IMR-90 (cell line): ENCODE results near the gene ADAMTSL5. TPM values are rescaled to one million over a fixed set of nuclear protein-coding genes. Genes with fewer than 3 reads are reported as not detected.

Experiments used
- ATAC-seq: fragments of 200-7000 bp; cut with Tn5 transposase; 2 replicates; pipeline ENCODE4 v1.9.1; 2020; ENCODE audit warnings: low read depth, mild to moderate bottlenecking, moderate library complexity
- BruUV-seq: library from RNA; stranded (reverse); fragments of 400-500 nt; replicated peaks from 2 replicates; lab custom pipeline; 2021; lab: Mats Ljungman, UMichigan
- CTCF ChIA-PET: fragments of 300-600 bp; formaldehyde crosslinking; extraction: SDS; loops from one replicate; lab custom pipeline; 2021; ENCODE audit warnings: antibody characterized with exemption; lab: Yijun Ruan, JAX
- POLR2A ChIA-PET: fragments of 300-600 bp; sonication (Branson Sonifier 250); formaldehyde crosslinking; loops from one replicate; lab custom pipeline; 2022; ENCODE audit warnings: antibody characterized with exemption; ENCODE audit not compliant: unreplicated experiment; lab: Charles Lee
- DNase-seq: peaks from one replicate; pipeline ENCODE4 v3.0.0; 2013
- H2AFZ ChIP-seq: replicated peaks from 2 replicates; pipeline ENCODE3; 2013; ENCODE audit warnings: low read length, mild to moderate bottlenecking; ENCODE audit not compliant: poor library complexity
- H2AK5ac ChIP-seq: 2 replicates; pipeline ENCODE4 v1.6.1; 2013; ENCODE audit warnings: low read depth, low read length, inconsistent platforms
- H2AK9ac ChIP-seq: replicated peaks from 2 replicates; pipeline ENCODE3; 2013; ENCODE audit warnings: mild to moderate bottlenecking, low read depth, low read length, moderate library complexity; ENCODE audit not compliant: poor library complexity
- H2BK120ac ChIP-seq: 2 replicates; pipeline ENCODE4 v1.6.1; 2013; ENCODE audit warnings: low read depth, low read length, inconsistent platforms
- H2BK15ac ChIP-seq: 3 replicates; pipeline ENCODE4 v1.6.1; 2013; ENCODE audit warnings: low read depth, low read length, inconsistent platforms
- H2BK20ac ChIP-seq: 2 replicates; pipeline ENCODE4 v1.6.1; 2013; ENCODE audit warnings: low read depth, mild to moderate bottlenecking, inconsistent platforms, low read length, moderate library complexity
- H2BK5ac ChIP-seq: 2 replicates; pipeline ENCODE4 v1.6.1; 2013; ENCODE audit warnings: mild to moderate bottlenecking, low read depth, low read length, inconsistent platforms; ENCODE audit not compliant: poor library complexity, severe bottlenecking
- H3K14ac ChIP-seq: replicated peaks from 2 replicates; pipeline ENCODE4 v1.6.1; 2013; ENCODE audit warnings: low read depth, low read length, inconsistent platforms
- H3K18ac ChIP-seq: 2 replicates; pipeline ENCODE4 v1.6.1; 2013; ENCODE audit warnings: low read depth, low read length, control low read depth
- H3K23ac ChIP-seq: 2 replicates; pipeline ENCODE4 v1.6.1; 2013; ENCODE audit warnings: low read depth, low read length, inconsistent platforms
- H3K27ac ChIP-seq: 2 replicates; pipeline ENCODE4 v1.5.1; 2013; ENCODE audit warnings: mild to moderate bottlenecking, control low read depth, low read length; ENCODE audit not compliant: insufficient read depth
- H3K27me3 ChIP-seq: 2 replicates; pipeline ENCODE4 v1.6.1; 2013; ENCODE audit warnings: low read length; ENCODE audit not compliant: control insufficient read depth, insufficient read depth
- H3K36me3 ChIP-seq: 2 replicates; pipeline ENCODE4 v1.6.1; 2013; ENCODE audit warnings: low read length, mixed read lengths; ENCODE audit not compliant: control insufficient read depth, insufficient read depth
- H3K4ac ChIP-seq: 2 replicates; pipeline ENCODE4 v1.6.1; 2013; ENCODE audit warnings: low read depth, low read length, inconsistent platforms
- H3K4me1 ChIP-seq: 2 replicates; pipeline ENCODE4 v1.6.1; 2013; ENCODE audit warnings: low read length, mixed read lengths; ENCODE audit not compliant: control insufficient read depth, insufficient read depth
- H3K4me2 ChIP-seq: 2 replicates; pipeline ENCODE4 v1.6.1; 2013; ENCODE audit warnings: low read depth, mild to moderate bottlenecking, control low read depth, low read length, moderate library complexity
- H3K4me3 ChIP-seq: 2 replicates; pipeline ENCODE4 v1.5.1; 2013; ENCODE audit warnings: low read depth, mild to moderate bottlenecking, control low read depth, low read length, moderate library complexity; ENCODE audit not compliant: insufficient read depth
- H3K56ac ChIP-seq: 2 replicates; pipeline ENCODE4 v1.6.1; 2013; ENCODE audit warnings: low read length, inconsistent platforms; ENCODE audit not compliant: insufficient read depth; ENCODE audit errors: extremely low read depth
- H3K79me1 ChIP-seq, 2 experiments: 2 replicates each; pipeline ENCODE4 v1.6.1; 2013; ENCODE audit warnings: low read length in 2 of 2, inconsistent platforms in 1 of 2, low read depth in 1 of 2
- H3K9ac ChIP-seq: 2 replicates; pipeline ENCODE4 v1.6.1; 2013; ENCODE audit warnings: low read depth, low read length, control low read depth
- H3K9me1 ChIP-seq: 2 replicates; pipeline ENCODE4 v1.6.1; 2013; ENCODE audit warnings: low read length, inconsistent platforms; ENCODE audit not compliant: insufficient read depth
- H3K9me3 ChIP-seq: 2 replicates; pipeline ENCODE4 v1.6.1; 2013; ENCODE audit warnings: low read length; ENCODE audit not compliant: control insufficient read depth, insufficient read depth
- H4K20me1 ChIP-seq: 2 replicates; pipeline ENCODE4 v1.6.1; 2013; ENCODE audit warnings: low read length, inconsistent platforms; ENCODE audit not compliant: insufficient read depth
- H4K5ac ChIP-seq: 2 replicates; pipeline ENCODE4 v1.6.1; 2013; ENCODE audit warnings: mild to moderate bottlenecking, low read depth, low read length, control low read depth
- H4K8ac ChIP-seq, 2 experiments: 2 replicates each; pipeline ENCODE4 v1.6.1; 2013; ENCODE audit warnings: low read depth in 2 of 2, low read length in 2 of 2, control low read depth in 1 of 2, inconsistent platforms in 1 of 2
- H4K91ac ChIP-seq: 2 replicates; pipeline ENCODE4 v1.6.1; 2013; ENCODE audit warnings: low read depth, low read length, inconsistent platforms; ENCODE audit not compliant: insufficient read depth
- BHLHE40 ChIP-seq: fragments of 150-350 bp; IDR thresholded peaks from 2 replicates; pipeline ENCODE4 v1.6.1; 2016; ENCODE audit warnings: mild to moderate bottlenecking, low read depth, low read length
- CEBPB ChIP-seq: IDR thresholded peaks from 2 replicates; pipeline ENCODE4 v1.6.1; 2012; ENCODE audit warnings: low read depth, low read length, improper control_type of control experiment
- CHD1 ChIP-seq: IDR thresholded peaks from 2 replicates; pipeline ENCODE4 v1.6.1; 2012; ENCODE audit warnings: low read depth, low read length, improper control_type of control experiment
- ELK1 ChIP-seq: fragments of 150-350 bp; IDR thresholded peaks from 2 replicates; pipeline ENCODE4 v1.6.1; 2016; ENCODE audit warnings: low read depth, mild to moderate bottlenecking, low read length, moderate library complexity, borderline replicate concordance
- FOS ChIP-seq: fragments of 150-350 bp; IDR thresholded peaks from 2 replicates; pipeline ENCODE4 v1.6.1; 2016; ENCODE audit warnings: low read depth, low read length
- MAFK ChIP-seq: IDR thresholded peaks from 2 replicates; pipeline ENCODE4 v1.6.1; 2012; ENCODE audit warnings: low read depth, low read length, improper control_type of control experiment
- MAZ ChIP-seq: IDR thresholded peaks from 2 replicates; pipeline ENCODE4 v1.6.1; 2012; ENCODE audit warnings: low read depth, mild to moderate bottlenecking, low read length, improper control_type of control experiment, moderate library complexity, borderline replicate concordance
- MXI1 ChIP-seq: IDR thresholded peaks from 2 replicates; pipeline ENCODE4 v1.6.1; 2012; ENCODE audit warnings: low read depth, mild to moderate bottlenecking, low read length, moderate library complexity, borderline replicate concordance
- NFE2L2 ChIP-seq: fragments of 150-350 bp; IDR thresholded peaks from 2 replicates; pipeline ENCODE4 v1.6.1; 2016; ENCODE audit warnings: low read depth, mild to moderate bottlenecking, low read length
- POLR2A ChIP-seq: IDR thresholded peaks from 2 replicates; pipeline ENCODE4 v1.6.1; 2012; ENCODE audit warnings: mild to moderate bottlenecking, low read depth, low read length
- RAD21 ChIP-seq: IDR thresholded peaks from 2 replicates; pipeline ENCODE4 v1.6.1; 2012; ENCODE audit warnings: low read length, improper control_type of control experiment
- RCOR1 ChIP-seq: IDR thresholded peaks from 2 replicates; pipeline ENCODE4 v1.6.1; 2012; ENCODE audit warnings: mild to moderate bottlenecking, low read length, improper control_type of control experiment; ENCODE audit not compliant: insufficient replicate concordance
- RFX5 ChIP-seq: IDR thresholded peaks from 2 replicates; pipeline ENCODE4 v1.8.0; 2012; ENCODE audit warnings: low read depth, mild to moderate bottlenecking, low read length, moderate library complexity
- SMC3 ChIP-seq: fragments of 150-350 bp; IDR thresholded peaks from 2 replicates; pipeline ENCODE4 v1.6.1; 2016; ENCODE audit warnings: low read depth, mild to moderate bottlenecking, antibody characterized with exemption, low read length, moderate library complexity
- USF2 ChIP-seq: fragments of 150-350 bp; IDR thresholded peaks from 2 replicates; pipeline ENCODE4 v1.6.1; 2017; ENCODE audit warnings: mild to moderate bottlenecking, antibody characterized with exemption, low read length, low read depth
- WGBS, 2 experiments: methylation state at CpG; one replicate each; pipeline versions ENCODE4 v1.1.5 to v1.1.7; 2013; ENCODE audit warnings: missing lambda C conversion rate in 2 of 2; ENCODE audit not compliant: insufficient read length in 1 of 2; ENCODE audit errors: extremely low coverage in 2 of 2; 5-methylcytosine and 5-hydroxymethylcytosine counted together
- dilution Hi-C: fragments of 300-500 bp; cut with HindIII; formaldehyde crosslinking; loops from one replicate; pipeline ENCODE4 v1.14.3; 2018; ENCODE audit warnings: low sequenced_read_pairs; ENCODE audit not compliant: unreplicated experiment
- in situ Hi-C: fragments of 300-500 bp; cut with MboI; formaldehyde crosslinking; loops from 3 replicates; pipeline ENCODE4 v1.14.3; 2019; ENCODE audit warnings: low sequenced_read_pairs, inconsistent platforms, mixed read lengths
- intact Hi-C: fragments of 100-400 bp; cut with micrococcal nuclease; formaldehyde crosslinking; loops from 2 replicates; pipeline ENCODE4 v1.10.0; 2022
- polyA plus RNA-seq, 3 experiments: library from polyadenylated mRNA; depleted of rRNA; stranded (reverse); fragments of >200 nt; gene quantifications; 2 replicates each; pipeline ENCODE4 v1.2.3, GENCODE V29; 2012; ENCODE audit warnings: low replicate concordance in 1 of 3
- total RNA-seq: library from RNA; depleted of rRNA; stranded (reverse); fragments of >200 nt; gene quantifications from 2 replicates; pipeline ENCODE4 v1.2.3, GENCODE V29; 2012

The ADAMTSL5 gene
- total and polyA plus RNA-seq, 2 of the 4 experiments (the other 2 are of a cell fraction), result 0.90 to 10.8 TPM

- no peak overlapping the region for H3K4me3 ChIP-seq
- ChIA-PET POLR2A (no interaction called here), CTCF (no interaction called here)
- peaks cover 15% of the 10 kb centered on the region for H3K36me3 ChIP-seq
- H3K18ac ChIP-seq, result no peak overlapping the region
- H3K9ac ChIP-seq, result no peak overlapping the region
- H3K56ac ChIP-seq, result no peak overlapping the region
- no peak overlapping the region for H3K4ac ChIP-seq
- dilution Hi-C loops (no loop called here), in situ Hi-C loops (no loop called here), intact Hi-C loops (no loop called here)
- no peak overlapping the region for H4K91ac ChIP-seq
- ATAC-seq (no peak; the same call in 1 of the 2 replicates), DNase-seq (no peak)
- H4K5ac ChIP-seq, result no peak overlapping the region
- H2BK5ac ChIP-seq, result no peak overlapping the region
- no TSS peak for BruUV-seq
- no peak overlapping the region for H2AK9ac ChIP-seq
- no peak overlapping the region for H3K4me2 ChIP-seq
- H3K23ac ChIP-seq, result no peak overlapping the region
- H2BK15ac ChIP-seq, result no peak overlapping the region
- no peak overlapping the region for H3K27ac ChIP-seq
- no peak overlapping the region for H2BK20ac ChIP-seq
- no peaks in the 10 kb centered on the region for H3K4me1 ChIP-seq
- no peak overlapping the region for H4K8ac ChIP-seq
- no peak overlapping the region for H2BK120ac ChIP-seq
- no peak overlapping the region for H2AFZ ChIP-seq
- H4K20me1 ChIP-seq, result peaks cover 1% of the 10 kb centered on the region; the same call in 1 of the 2 replicates
- H3K27me3 ChIP-seq, result no peaks in the 10 kb centered on the region
- H2AK5ac ChIP-seq, result no peak overlapping the region
- peaks cover 3% of the 10 kb centered on the region; the same call in 1 of the 2 replicates for H3K9me1 ChIP-seq
- H3K14ac ChIP-seq, result no peak overlapping the region
- TF ChIP-seq NFE2L2 (no peak), POLR2A (no peak), SMC3 (no peak), RFX5 (no peak), BHLHE40 (no peak), FOS (no peak), MAZ (no peak), RCOR1 (no peak), CEBPB (no peak), ELK1 (no peak), RAD21 (no peak), CHD1 (no peak), MAFK (no peak), USF2 (no peak), MXI1 (no peak)
- peaks cover 4 to 6% of the 10 kb centered on the region in 2 experiments; a peak in 2 of 4 replicates for H3K79me1 ChIP-seq
- WGBS, 2 experiments, result 85% methylated on average over 6 of the region's 17 CpGs; no CpG with 5 or more reads in 1 of the 2 experiments
- H3K9me3 ChIP-seq, result no peaks in the 10 kb centered on the region
These were observed 38.5 kb upstream of the ADAMTSL5 start for GRCh38 chr19:1551068-1552040.
